HG03066 (cell line): Measurements from ENCODE around the gene KCNC1.

Source experiments
- ATAC-seq: cut with Tn5 transposase; IDR thresholded peaks from one replicate; pipeline ENCODE4 v1.9.1; 2021; ENCODE audit warnings: low read depth; ENCODE audit not compliant: unreplicated experiment

The KCNC1 gene

GRCh38 chr11:17750013-17750800, 15.6 kb downstream of the KCNC1 start:
- ATAC-seq = no peak

- no peak for ATAC-seq
Observed at GRCh38 chr11:17750801-17751165, 16.2 kb downstream of the KCNC1 start.

GRCh38 chr11:17751558-17751957, 17.0 kb downstream of the KCNC1 start:
- no peak for ATAC-seq

GRCh38 chr11:17752144-17752543, 17.6 kb downstream of the KCNC1 start:
- no peak for ATAC-seq

- ATAC-seq = no peak
Observed at GRCh38 chr11:17753153-17753552, 18.6 kb downstream of the KCNC1 start.

GRCh38 chr11:17753641-17754040, 19.1 kb downstream of the KCNC1 start:
- ATAC-seq = no peak

- ATAC-seq = no peak
Observed at GRCh38 chr11:17755891-17756290, 21.3 kb downstream of the KCNC1 start.

GRCh38 chr11:17760102-17761029, 25.8 kb downstream of the KCNC1 start:
- no peak for ATAC-seq

- ATAC-seq = no peak
Observed at GRCh38 chr11:17762309-17762974, 27.9 kb downstream of the KCNC1 start.

- no peak for ATAC-seq
Observed at GRCh38 chr11:17763244-17763643, 28.7 kb downstream of the KCNC1 start.

GRCh38 chr11:17763703-17764102, 29.1 kb downstream of the KCNC1 start:
- no peak for ATAC-seq

GRCh38 chr11:17764446-17765218, 30.1 kb downstream of the KCNC1 start:
- ATAC-seq = no peak

- ATAC-seq = no peak
Observed at GRCh38 chr11:17765356-17766072, 30.9 kb downstream of the KCNC1 start.

- no peak for ATAC-seq
Observed at GRCh38 chr11:17766073-17766359, 31.4 kb downstream of the KCNC1 start.

- ATAC-seq = no peak
Observed at GRCh38 chr11:17766590-17766989, 32.0 kb downstream of the KCNC1 start.

GRCh38 chr11:17767301-17767885, 32.8 kb downstream of the KCNC1 start:
- no peak for ATAC-seq

GRCh38 chr11:17767914-17768313, 33.3 kb downstream of the KCNC1 start:
- no peak for ATAC-seq

- no peak for ATAC-seq
Observed at GRCh38 chr11:17768547-17768946, 34.0 kb downstream of the KCNC1 start.

GRCh38 chr11:17769218-17769617, 34.6 kb downstream of the KCNC1 start:
- ATAC-seq = no peak
